Activated naive CD8-positive, alpha-beta T cell treated with anti-CD3 and anti-CD28 coated beads, Interleukin-2, amount 50 U/mL, for 24 hours (primary cell): ENCODE measurements around the gene MICAL1.
A peak's percentile ranks its signal among the peaks of the same experiment; 100 is the strongest.

ENCODE experiments used
- ATAC-seq: fragments of 150-1000 bp; cut with Tn5 transposase; one replicate; pipeline ENCODE4 v1.10.0; 2021
- DNase-seq: peaks from one replicate; pipeline ENCODE4 v3.0.0; 2021
- H3K27ac Mint-ChIP-seq: one replicate; pipeline ENCODE4 v1.8.0; 2021; ENCODE audit warnings: mild to moderate bottlenecking, mixed read lengths
- H3K27me3 Mint-ChIP-seq: one replicate; pipeline ENCODE4 v1.8.0; 2021; ENCODE audit warnings: mixed read lengths
- H3K36me3 Mint-ChIP-seq: one replicate; pipeline ENCODE4 v1.8.0; 2021; ENCODE audit warnings: low read depth, mixed read lengths
- H3K4me1 Mint-ChIP-seq: one replicate; pipeline ENCODE4 v1.8.0; 2021; ENCODE audit warnings: mixed read lengths
- H3K4me3 Mint-ChIP-seq: one replicate; pipeline ENCODE4 v1.8.0; 2021; ENCODE audit warnings: mild to moderate bottlenecking, moderate library complexity, mixed read lengths
- H3K9me3 Mint-ChIP-seq: one replicate; pipeline ENCODE4 v1.8.0; 2021; ENCODE audit warnings: mixed read lengths

The MICAL1 gene

GRCh38 chr6:109440331-109441068, 15.1 kb downstream of the MICAL1 start, which contains the start of the genes PPIL6 and SMPD2:
TSS of gene PPIL6 (minus strand) at chr6:109440628. CDS start at chr6:109440590, 38 bp downstream.
TSS of gene SMPD2 (plus strand) at chr6:109440724. CDS start at chr6:109441122, 398 bp downstream.
- H3K9me3 Mint-ChIP-seq, result no peaks in the 10 kb centered on the region
- H3K36me3 Mint-ChIP-seq, result peaks cover 11% of the 10 kb centered on the region
- H3K4me1 Mint-ChIP-seq, result peaks cover 25% of the 10 kb centered on the region
- H3K27ac Mint-ChIP-seq, result peak within 1 kb of the TSS; percentile 90
- DNase-seq (peak; percentile 83), ATAC-seq (peak; percentile 84)
- peak within 1 kb of the TSS; percentile 89 for H3K4me3 Mint-ChIP-seq
- no peaks in the 10 kb centered on the region for H3K27me3 Mint-ChIP-seq

DNA sequence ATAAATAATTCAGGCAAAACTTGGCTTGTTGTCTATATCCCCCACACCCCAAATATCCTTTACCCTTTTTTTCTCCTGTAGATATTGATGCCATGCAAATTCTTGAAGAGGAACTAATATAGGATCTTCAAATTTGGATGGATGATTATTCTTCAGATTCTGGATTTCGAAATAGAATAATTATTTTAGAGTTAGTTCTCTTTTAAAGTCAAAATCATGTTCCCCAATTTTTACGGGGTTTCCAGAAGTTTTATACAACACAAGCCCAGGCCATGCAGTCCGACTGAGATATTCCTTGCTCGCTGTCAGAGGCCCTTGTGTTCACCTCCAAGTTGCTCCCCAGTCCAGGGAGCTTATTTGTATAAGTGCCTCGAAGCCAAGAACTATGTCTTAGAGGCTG, 19.5 kb downstream of the MICAL1 start:
- DNase-seq, result no peak
- Mint-ChIP-seq H3K4me1 (peaks cover 6% of the 10 kb centered on the region), H3K27ac (no peak overlapping the region), H3K9me3 (no peaks in the 10 kb centered on the region), H3K27me3 (no peaks in the 10 kb centered on the region), H3K36me3 (no peaks in the 10 kb centered on the region), H3K4me3 (no peak overlapping the region)
- no peak for ATAC-seq

DNA sequence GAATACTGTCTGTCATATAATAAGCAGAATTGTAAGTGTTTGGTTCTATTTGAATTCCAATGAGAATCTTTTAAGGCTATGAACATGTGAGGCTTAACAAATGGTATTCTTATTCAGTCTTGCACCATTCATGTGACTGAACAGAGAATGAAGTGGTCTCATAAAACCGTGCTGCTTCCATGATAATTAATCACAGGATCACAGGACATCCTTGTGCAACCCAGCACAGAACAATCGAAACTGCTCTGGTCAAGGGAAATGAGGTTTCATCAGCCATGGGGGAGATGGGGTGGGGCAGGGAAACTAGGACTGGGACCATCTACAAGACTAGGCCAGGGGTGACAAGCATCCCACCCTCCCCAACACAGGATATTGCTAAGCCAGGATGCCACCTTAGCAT, 21.1 kb downstream of the MICAL1 start:
- H3K4me1 Mint-ChIP-seq, result peaks cover under 1% of the 10 kb centered on the region
- no peak overlapping the region for H3K27ac Mint-ChIP-seq
- no peak for DNase-seq
- H3K9me3 Mint-ChIP-seq, result no peaks in the 10 kb centered on the region
- no peak overlapping the region for H3K4me3 Mint-ChIP-seq
- no peak for ATAC-seq
- H3K27me3 Mint-ChIP-seq, result no peaks in the 10 kb centered on the region
- H3K36me3 Mint-ChIP-seq, result no peaks in the 10 kb centered on the region

GRCh38 chr6:109429496-109429895, 26.1 kb downstream of the MICAL1 start:
- no peaks in the 10 kb centered on the region for H3K27me3 Mint-ChIP-seq
- H3K27ac Mint-ChIP-seq, result no peak overlapping the region
- no peaks in the 10 kb centered on the region for H3K9me3 Mint-ChIP-seq
- DNase-seq, result no peak
- no peak overlapping the region for H3K4me3 Mint-ChIP-seq
- peaks cover 8% of the 10 kb centered on the region for H3K4me1 Mint-ChIP-seq
- no peak for ATAC-seq
- H3K36me3 Mint-ChIP-seq, result no peaks in the 10 kb centered on the region

GRCh38 chr6:109428889-109429477, 26.6 kb downstream of the MICAL1 start:
- Mint-ChIP-seq H3K27me3 (no peaks in the 10 kb centered on the region), H3K4me1 (peaks cover 8% of the 10 kb centered on the region), H3K9me3 (no peaks in the 10 kb centered on the region), H3K4me3 (no peak overlapping the region), H3K36me3 (no peaks in the 10 kb centered on the region), H3K27ac (no peak overlapping the region)
- DNase-seq, result no peak
- ATAC-seq, result no peak

- Mint-ChIP-seq H3K36me3 (no peaks in the 10 kb centered on the region), H3K27me3 (no peaks in the 10 kb centered on the region), H3K4me3 (no peak overlapping the region), H3K9me3 (no peaks in the 10 kb centered on the region), H3K4me1 (peaks cover 8% of the 10 kb centered on the region), H3K27ac (no peak overlapping the region)
- no peak for DNase-seq
- ATAC-seq, result no peak
Observed at GRCh38 chr6:109424946-109425345, 30.6 kb downstream of the MICAL1 start.

DNA sequence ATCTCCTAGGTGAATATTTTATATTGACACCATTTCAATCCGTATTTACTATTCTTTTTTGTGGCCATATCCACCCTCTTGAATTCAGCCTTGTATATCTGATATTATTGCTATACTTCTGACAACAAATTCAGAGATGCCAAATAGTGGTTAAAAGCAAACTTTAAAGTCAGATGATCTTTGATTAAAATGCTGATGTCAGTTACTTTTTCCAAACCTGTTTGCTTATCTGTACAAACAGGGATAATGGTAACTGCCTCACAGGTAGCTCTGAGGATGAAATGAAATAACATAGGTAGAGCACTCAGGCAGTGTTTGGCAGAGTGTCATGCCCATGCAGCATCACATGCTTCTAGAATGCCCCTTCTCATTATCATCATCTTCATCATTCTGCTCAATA, 34.4 kb downstream of the MICAL1 start:
- Mint-ChIP-seq H3K27ac (no peak overlapping the region), H3K36me3 (no peaks in the 10 kb centered on the region)

DNA sequence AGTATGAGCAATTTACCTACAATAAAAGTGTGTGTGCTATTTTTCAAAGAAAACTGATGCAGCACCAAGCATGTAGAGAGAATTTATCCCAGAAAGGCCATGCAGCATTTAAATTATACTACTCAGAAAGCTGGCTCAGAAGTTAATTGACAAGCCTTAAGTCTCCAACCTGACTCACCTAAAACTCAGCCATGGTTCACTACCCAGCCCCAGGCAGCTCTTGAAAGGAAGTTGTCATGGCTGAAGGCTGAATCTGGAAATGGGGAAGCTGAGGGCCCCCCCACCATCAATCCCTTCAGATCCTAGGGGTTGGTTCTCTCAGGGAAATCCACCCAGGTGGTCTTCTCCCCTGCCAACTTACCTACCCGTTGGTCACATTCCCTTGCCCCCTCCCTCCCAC, 34.8 kb downstream of the MICAL1 start:
- no peaks in the 10 kb centered on the region for H3K9me3 Mint-ChIP-seq
- ATAC-seq (no peak), DNase-seq (no peak)
- H3K4me1 Mint-ChIP-seq, result peaks cover 3% of the 10 kb centered on the region
- no peaks in the 10 kb centered on the region for H3K36me3 Mint-ChIP-seq
- no peak overlapping the region for H3K4me3 Mint-ChIP-seq
- no peaks in the 10 kb centered on the region for H3K27me3 Mint-ChIP-seq
- H3K27ac Mint-ChIP-seq, result no peak overlapping the region

More for the DNA sequence above, 34.4 kb downstream of the MICAL1 start:
- no peak for ATAC-seq
- no peak for DNase-seq
- no peaks in the 10 kb centered on the region for H3K9me3 Mint-ChIP-seq
- no peak overlapping the region for H3K4me3 Mint-ChIP-seq
- H3K4me1 Mint-ChIP-seq, result peaks cover 7% of the 10 kb centered on the region
- H3K27me3 Mint-ChIP-seq, result no peaks in the 10 kb centered on the region

DNA sequence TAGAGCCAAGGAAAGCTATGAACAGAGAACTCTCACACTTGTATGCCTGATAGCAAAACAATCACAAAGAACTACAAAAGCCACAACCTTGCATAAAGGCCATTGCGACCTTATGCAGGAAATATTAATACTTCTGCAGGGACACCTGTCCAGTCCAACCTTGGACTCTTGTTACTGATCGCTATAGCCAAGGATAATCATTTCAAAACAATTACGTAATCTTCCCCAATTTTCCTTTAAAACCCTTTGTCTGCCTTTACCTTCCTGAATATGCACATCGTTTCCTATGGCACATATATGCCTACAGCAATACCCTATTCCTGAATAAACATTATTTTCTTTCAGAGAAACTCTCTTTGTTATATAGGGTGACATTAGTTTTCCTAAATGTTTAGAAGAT, 37.9 kb downstream of the MICAL1 start:
- Mint-ChIP-seq H3K4me1 (no peaks in the 10 kb centered on the region), H3K27me3 (no peaks in the 10 kb centered on the region), H3K27ac (no peak overlapping the region), H3K4me3 (no peak overlapping the region), H3K36me3 (no peaks in the 10 kb centered on the region), H3K9me3 (no peaks in the 10 kb centered on the region)
- no peak for DNase-seq
- no peak for ATAC-seq

DNA sequence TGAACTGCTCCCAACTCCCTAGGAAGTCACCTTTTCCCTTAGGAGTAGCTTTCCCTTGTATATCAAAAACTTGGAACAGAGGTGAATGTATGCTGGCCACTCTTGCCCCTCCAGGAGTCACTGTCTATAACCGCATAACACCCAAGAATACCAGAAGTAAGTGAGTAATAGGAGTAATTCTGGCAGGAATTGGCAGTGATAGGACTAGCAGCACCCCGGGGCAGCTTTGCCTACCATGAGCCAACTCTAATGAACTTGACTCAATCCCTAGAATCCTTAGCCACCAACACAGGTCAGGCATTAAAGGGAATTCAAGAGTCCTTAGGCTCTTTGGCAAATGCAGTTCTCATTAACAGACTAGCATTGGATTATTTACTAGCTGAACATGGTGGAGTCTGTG, 44.5 kb downstream of the MICAL1 start:
- H3K27ac Mint-ChIP-seq, result no peak overlapping the region
- no peak for ATAC-seq
- DNase-seq, result no peak
- no peaks in the 10 kb centered on the region for H3K9me3 Mint-ChIP-seq
- H3K4me3 Mint-ChIP-seq, result no peak overlapping the region
- no peaks in the 10 kb centered on the region for H3K4me1 Mint-ChIP-seq
- no peaks in the 10 kb centered on the region for H3K36me3 Mint-ChIP-seq
- H3K27me3 Mint-ChIP-seq, result peaks cover 2% of the 10 kb centered on the region

- H3K4me1 Mint-ChIP-seq, result no peaks in the 10 kb centered on the region
- no peak overlapping the region for H3K27ac Mint-ChIP-seq
- no peaks in the 10 kb centered on the region for H3K36me3 Mint-ChIP-seq
- peaks cover 2% of the 10 kb centered on the region for H3K27me3 Mint-ChIP-seq
- no peak for ATAC-seq
- DNase-seq, result no peak
- H3K4me3 Mint-ChIP-seq, result no peak overlapping the region
- no peaks in the 10 kb centered on the region for H3K9me3 Mint-ChIP-seq
Observed at GRCh38 chr6:109406196-109406595, 49.4 kb downstream of the MICAL1 start.

DNA sequence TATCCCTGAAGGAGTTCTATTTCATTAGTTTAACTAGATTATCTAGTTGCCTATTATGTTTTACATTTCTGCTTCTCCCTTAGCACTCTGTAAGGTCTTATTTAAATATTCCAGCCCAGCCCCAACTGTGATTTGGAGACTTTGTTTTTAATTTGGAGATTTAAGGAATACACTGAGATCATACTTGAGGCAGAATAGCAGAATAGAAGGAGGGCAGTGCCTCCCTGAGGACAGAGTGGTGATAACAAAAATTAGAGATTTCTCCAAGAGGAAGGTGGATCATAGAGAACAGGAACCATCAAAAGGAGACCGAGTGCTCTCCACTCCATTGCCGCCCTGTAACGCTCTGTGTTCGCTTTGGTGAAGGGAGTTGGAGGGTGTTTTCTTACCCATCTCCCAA, 58.6 kb downstream of the MICAL1 start:
- no peak overlapping the region for H3K27ac Mint-ChIP-seq
- H3K4me3 Mint-ChIP-seq, result no peak overlapping the region
- ATAC-seq, result no peak
- H3K4me1 Mint-ChIP-seq, result peaks cover 5% of the 10 kb centered on the region
- no peaks in the 10 kb centered on the region for H3K27me3 Mint-ChIP-seq
- H3K36me3 Mint-ChIP-seq, result no peaks in the 10 kb centered on the region
- no peak for DNase-seq
- H3K9me3 Mint-ChIP-seq, result no peaks in the 10 kb centered on the region

DNA sequence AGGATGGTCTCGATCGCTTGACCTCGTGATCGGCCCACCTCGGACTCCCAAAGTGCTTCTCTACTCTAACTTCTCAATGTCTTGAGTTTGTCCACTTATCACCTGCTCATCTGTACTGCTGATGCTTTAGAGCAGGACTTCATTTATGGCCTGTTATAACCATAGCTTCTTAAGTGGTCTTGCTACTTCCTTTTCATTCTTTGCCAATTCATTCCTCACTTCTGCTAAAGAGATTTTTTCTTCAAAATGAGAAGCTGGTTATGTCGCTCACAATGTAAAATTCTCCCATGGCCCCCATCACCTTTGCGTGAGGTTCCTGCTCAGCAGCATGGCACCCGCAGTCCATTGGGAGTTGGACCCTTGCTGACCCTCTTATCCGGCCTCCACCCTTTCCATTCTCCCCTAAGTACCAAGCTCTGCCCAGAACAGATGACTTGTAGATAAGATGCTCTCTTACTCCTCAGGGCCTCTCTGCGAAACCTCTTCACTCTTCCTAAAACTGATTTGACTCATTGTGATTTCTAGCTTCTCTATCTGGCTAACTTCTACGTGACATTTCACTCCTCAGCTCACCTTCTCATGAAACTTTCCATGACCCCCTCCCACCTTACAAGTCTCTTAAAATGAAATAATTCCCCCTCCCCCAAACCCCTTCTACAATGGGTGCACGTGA, 59.4 kb downstream of the MICAL1 start:
- H3K9me3 Mint-ChIP-seq, result no peaks in the 10 kb centered on the region
- ATAC-seq (no peak), DNase-seq (no peak)
- peaks cover 9% of the 10 kb centered on the region for H3K4me1 Mint-ChIP-seq
- H3K27me3 Mint-ChIP-seq, result no peaks in the 10 kb centered on the region
- no peak overlapping the region for H3K4me3 Mint-ChIP-seq
- H3K36me3 Mint-ChIP-seq, result no peaks in the 10 kb centered on the region
- no peak overlapping the region for H3K27ac Mint-ChIP-seq
